HL-60 (cell line): Measurements from ENCODE around the gene SLC6A20.

Experiments
- GABPA ChIP-seq: IDR thresholded peaks from 2 replicates; pipeline ENCODE4 v1.6.1; 2012; ENCODE audit warnings: low read depth
- POLR2AphosphoS5 ChIP-seq: IDR thresholded peaks from 2 replicates; pipeline ENCODE4 v1.6.1; 2012; ENCODE audit warnings: low read depth
- SPI1 ChIP-seq: IDR thresholded peaks from 2 replicates; pipeline ENCODE4 v1.6.1; 2012; ENCODE audit warnings: low read depth, mild to moderate bottlenecking, borderline replicate concordance
- TF ChIP-seq, protein P1 (sequence below): IDR thresholded peaks from one replicate; pipeline ENCODE4 v1.5.1; 2011; ENCODE audit warnings: low read length, control low read depth, inconsistent platforms; ENCODE audit not compliant: insufficient read depth

DNA sequence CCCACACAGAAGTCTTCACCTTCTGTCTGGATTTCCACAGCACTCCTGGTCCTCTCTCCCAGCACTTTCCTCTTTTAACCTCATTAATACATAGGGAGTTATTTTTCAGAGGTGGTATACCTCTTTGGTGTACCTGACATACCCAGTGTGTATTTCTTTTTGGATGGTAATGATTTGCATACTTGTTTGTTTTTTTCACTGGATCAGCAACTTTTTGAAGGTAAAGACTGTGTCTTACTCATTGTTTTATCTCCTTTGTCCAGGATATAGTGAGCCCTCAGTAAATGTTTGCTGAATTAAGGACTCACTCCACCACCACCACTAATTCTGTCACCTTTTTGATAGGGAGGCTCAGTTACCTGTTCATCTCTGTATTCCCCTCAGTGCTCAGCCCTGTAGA, 55.1 kb downstream of the SLC6A20 start:
- TF ChIP-seq, protein P1, sequence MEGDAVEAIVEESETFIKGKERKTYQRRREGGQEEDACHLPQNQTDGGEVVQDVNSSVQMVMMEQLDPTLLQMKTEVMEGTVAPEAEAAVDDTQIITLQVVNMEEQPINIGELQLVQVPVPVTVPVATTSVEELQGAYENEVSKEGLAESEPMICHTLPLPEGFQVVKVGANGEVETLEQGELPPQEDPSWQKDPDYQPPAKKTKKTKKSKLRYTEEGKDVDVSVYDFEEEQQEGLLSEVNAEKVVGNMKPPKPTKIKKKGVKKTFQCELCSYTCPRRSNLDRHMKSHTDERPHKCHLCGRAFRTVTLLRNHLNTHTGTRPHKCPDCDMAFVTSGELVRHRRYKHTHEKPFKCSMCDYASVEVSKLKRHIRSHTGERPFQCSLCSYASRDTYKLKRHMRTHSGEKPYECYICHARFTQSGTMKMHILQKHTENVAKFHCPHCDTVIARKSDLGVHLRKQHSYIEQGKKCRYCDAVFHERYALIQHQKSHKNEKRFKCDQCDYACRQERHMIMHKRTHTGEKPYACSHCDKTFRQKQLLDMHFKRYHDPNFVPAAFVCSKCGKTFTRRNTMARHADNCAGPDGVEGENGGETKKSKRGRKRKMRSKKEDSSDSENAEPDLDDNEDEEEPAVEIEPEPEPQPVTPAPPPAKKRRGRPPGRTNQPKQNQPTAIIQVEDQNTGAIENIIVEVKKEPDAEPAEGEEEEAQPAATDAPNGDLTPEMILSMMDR = no peak
- TF ChIP-seq GABPA = no peak
- TF ChIP-seq SPI1 = no peak
- TF ChIP-seq POLR2AphosphoS5 = no peak
